Keratinocyte (primary cell): Measurements from ENCODE around the gene APOBEC4.

Experiments
- EZH2 ChIP-seq: IDR thresholded peaks from one replicate; pipeline ENCODE4 v1.6.1; 2012; ENCODE audit warnings: inconsistent platforms, mild to moderate bottlenecking, low read length, moderate library complexity
- TF ChIP-seq, protein P1 (sequence below), 3 experiments: IDR thresholded peaks in 1 of 3; conservative IDR thresholded peaks in 1 of 3; optimal IDR thresholded peaks in 1 of 3; 2 replicates in 2 of 3; 3 replicates in 1 of 3; pipeline versions ENCODE3 to v1.5.1; 2011; ENCODE audit warnings: low read length in 3 of 3, mild to moderate bottlenecking in 3 of 3, moderate library complexity in 2 of 3, control low read depth in 1 of 3, inconsistent platforms in 1 of 3; ENCODE audit not compliant: insufficient read depth in 2 of 3; ENCODE audit errors: extremely low read depth in 1 of 3

DNA sequence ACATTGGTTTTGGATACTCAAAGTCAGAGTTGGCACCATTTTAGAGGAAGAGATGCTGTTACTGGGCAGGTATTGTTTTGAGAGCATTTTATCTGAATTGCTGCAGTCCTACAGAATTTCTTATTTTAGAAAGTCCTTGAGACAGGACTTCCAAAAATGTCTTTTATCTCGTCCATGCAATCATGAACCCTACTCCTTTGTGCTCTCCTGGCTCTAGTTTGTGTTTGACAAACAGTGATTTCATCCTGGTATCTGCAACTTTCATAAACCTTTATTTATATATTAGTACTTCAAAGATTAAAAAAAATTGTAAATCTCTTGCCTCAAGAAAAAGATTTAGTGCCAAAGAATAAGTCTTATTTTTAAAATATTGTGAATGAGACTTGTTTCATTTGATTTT is 12.9 kb downstream of the APOBEC4 start:
- TF ChIP-seq, protein P1, sequence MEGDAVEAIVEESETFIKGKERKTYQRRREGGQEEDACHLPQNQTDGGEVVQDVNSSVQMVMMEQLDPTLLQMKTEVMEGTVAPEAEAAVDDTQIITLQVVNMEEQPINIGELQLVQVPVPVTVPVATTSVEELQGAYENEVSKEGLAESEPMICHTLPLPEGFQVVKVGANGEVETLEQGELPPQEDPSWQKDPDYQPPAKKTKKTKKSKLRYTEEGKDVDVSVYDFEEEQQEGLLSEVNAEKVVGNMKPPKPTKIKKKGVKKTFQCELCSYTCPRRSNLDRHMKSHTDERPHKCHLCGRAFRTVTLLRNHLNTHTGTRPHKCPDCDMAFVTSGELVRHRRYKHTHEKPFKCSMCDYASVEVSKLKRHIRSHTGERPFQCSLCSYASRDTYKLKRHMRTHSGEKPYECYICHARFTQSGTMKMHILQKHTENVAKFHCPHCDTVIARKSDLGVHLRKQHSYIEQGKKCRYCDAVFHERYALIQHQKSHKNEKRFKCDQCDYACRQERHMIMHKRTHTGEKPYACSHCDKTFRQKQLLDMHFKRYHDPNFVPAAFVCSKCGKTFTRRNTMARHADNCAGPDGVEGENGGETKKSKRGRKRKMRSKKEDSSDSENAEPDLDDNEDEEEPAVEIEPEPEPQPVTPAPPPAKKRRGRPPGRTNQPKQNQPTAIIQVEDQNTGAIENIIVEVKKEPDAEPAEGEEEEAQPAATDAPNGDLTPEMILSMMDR (optimal IDR thresholded peaks at IDR 0.05 in 1 of 3, IDR thresholded peaks at IDR 0.05 in 1 of 3, conservative IDR thresholded peaks at IDR 0.05 in 1 of 3; ENCODE audit: extremely low read depth in 1 of 3, insufficient read depth in 2 of 3, low read length in 3 of 3) = no peak
- TF ChIP-seq EZH2 = no peak
